DND-41 (cell line): ENCODE results near the gene CETN3.

Experiments
- ATAC-seq: fragments of 200-7000 bp; cut with Tn5 transposase; 3 replicates; pipeline ENCODE4 v1.9.1; 2021; ENCODE audit warnings: low read depth; ENCODE audit not compliant: insufficient read depth
- DNase-seq: peaks from one replicate; pipeline ENCODE4 v3.0.0-alpha.2; 2020
- H2AFZ ChIP-seq: 2 replicates; pipeline ENCODE4 v1.6.0; 2012; ENCODE audit warnings: low read depth, low read length
- H3K27ac ChIP-seq: 2 replicates; pipeline ENCODE4 v1.5.1; 2012; ENCODE audit warnings: low read length, inconsistent platforms
- H3K27me3 ChIP-seq: fragments of 200-600 bp; sonication (generic); 2 replicates; pipeline ENCODE4 v1.6.0; 2012; ENCODE audit warnings: low read length, mild to moderate bottlenecking, inconsistent platforms; ENCODE audit not compliant: insufficient read depth, poor library complexity
- H3K36me3 ChIP-seq: 2 replicates; pipeline ENCODE4 v1.5.1; 2012; ENCODE audit warnings: low read length, inconsistent platforms; ENCODE audit not compliant: insufficient read depth
- H3K4me1 ChIP-seq: 2 replicates; pipeline ENCODE4 v1.5.1; 2012; ENCODE audit warnings: mild to moderate bottlenecking, low read length; ENCODE audit not compliant: insufficient read depth
- H3K4me2 ChIP-seq: 2 replicates; pipeline ENCODE4 v1.6.0; 2012; ENCODE audit warnings: mild to moderate bottlenecking, moderate library complexity, low read length, inconsistent platforms; ENCODE audit not compliant: insufficient read depth
- H3K4me3 ChIP-seq, 2 experiments: fragments of 200-600 bp in 1 of 2; shearing (Covaris generic) in 1 of 2; 2 replicates each; pipeline ENCODE4 v1.5.1; 2012 to 2016; ENCODE audit warnings: inconsistent platforms in 2 of 2, low read length in 2 of 2, mild to moderate bottlenecking in 2 of 2, low read depth in 1 of 2, moderate library complexity in 1 of 2
- H3K79me2 ChIP-seq: 2 replicates; pipeline ENCODE4 v1.6.0; 2012; ENCODE audit warnings: low read length, inconsistent platforms; ENCODE audit not compliant: insufficient read depth
- H3K9ac ChIP-seq: 2 replicates; pipeline ENCODE4 v1.6.0; 2012; ENCODE audit warnings: low read depth, mild to moderate bottlenecking, inconsistent platforms, low read length, moderate library complexity
- H3K9me3 ChIP-seq: 2 replicates; pipeline ENCODE4 v1.5.1; 2012; ENCODE audit warnings: low read length, moderate library complexity, mild to moderate bottlenecking, inconsistent platforms; ENCODE audit not compliant: insufficient read depth, severe bottlenecking
- H4K20me1 ChIP-seq: 2 replicates; pipeline ENCODE4 v1.6.0; 2012; ENCODE audit warnings: low read length; ENCODE audit not compliant: insufficient read depth
- CTCF ChIP-seq: IDR thresholded peaks from 2 replicates; pipeline ENCODE4 v1.5.1; 2012; ENCODE audit warnings: borderline replicate concordance, low read length, moderate library complexity, mild to moderate bottlenecking; ENCODE audit not compliant: poor library complexity, severe bottlenecking; ENCODE audit errors: extremely low read depth
- EZH2 ChIP-seq: IDR thresholded peaks from 3 replicates; pipeline ENCODE4 v1.6.1; 2012; ENCODE audit warnings: borderline replicate concordance, low read depth, mild to moderate bottlenecking, moderate library complexity, low read length, inconsistent platforms; ENCODE audit not compliant: severe bottlenecking

The CETN3 gene

GRCh38 chr5:90342576-90342975, 67.0 kb downstream of the CETN3 start:
- Histone ChIP-seq H3K9ac (no peak overlapping the region), H3K4me1 (no peaks in the 10 kb centered on the region), H2AFZ (no peak overlapping the region), H3K9me3 (no peaks in the 10 kb centered on the region), H4K20me1 (no peaks in the 10 kb centered on the region), H3K79me2 (no peaks in the 10 kb centered on the region), H3K36me3 (no peaks in the 10 kb centered on the region), H3K4me3 (no peak overlapping the region), H3K4me2 (no peak overlapping the region), H3K27ac (no peak overlapping the region), H3K27me3 (no peaks in the 10 kb centered on the region)
- DNase-seq (no peak), ATAC-seq (no peak)
- no peak for TF ChIP-seq CTCF
- no peak for TF ChIP-seq EZH2
